Measurements from ENCODE around the gene IGDCC3.

IGDCC3 gene

GRCh38 chr15:65343374-65343981, 34.3 kb downstream of the IGDCC3 start:
- no peak for DNase-seq (ENCODE audit: low spot score)

DNA sequence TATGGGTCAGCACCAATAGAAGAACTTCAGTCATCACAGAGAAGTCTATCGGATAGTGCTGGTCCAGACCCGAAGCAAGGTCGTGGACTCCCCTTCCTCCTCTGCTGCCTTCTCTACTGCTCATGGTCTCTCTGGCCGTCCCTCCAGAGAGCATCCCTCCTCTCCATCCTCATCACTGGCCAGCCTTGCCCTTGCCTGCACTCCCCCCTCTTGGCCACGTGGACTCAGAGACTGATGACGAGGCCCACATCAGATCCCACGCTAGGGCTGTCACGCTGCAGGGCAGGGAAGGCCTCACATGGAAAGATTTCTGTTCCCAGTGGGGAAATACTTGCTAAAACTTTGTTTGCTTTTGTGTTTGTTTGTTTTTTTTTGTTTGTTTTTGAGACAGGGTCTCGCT, 35.3 kb downstream of the IGDCC3 start:
- DNase-seq (ENCODE audit: low spot score): no peak

- DNase-seq (ENCODE audit: low spot score): no peak
Observed at GRCh38 chr15:65339920-65340319, 37.9 kb downstream of the IGDCC3 start.

GRCh38 chr15:65339416-65339815, 38.4 kb downstream of the IGDCC3 start:
- DNase-seq (ENCODE audit: low spot score): no peak

GRCh38 chr15:65338823-65339222, 39.0 kb downstream of the IGDCC3 start:
- DNase-seq (ENCODE audit: low spot score): no peak

- DNase-seq (ENCODE audit: low spot score): no peak
Observed at GRCh38 chr15:65338366-65338765, 39.4 kb downstream of the IGDCC3 start.

GRCh38 chr15:65337436-65338070, 40.2 kb downstream of the IGDCC3 start:
- DNase-seq (ENCODE audit: low spot score): no peak

DNA sequence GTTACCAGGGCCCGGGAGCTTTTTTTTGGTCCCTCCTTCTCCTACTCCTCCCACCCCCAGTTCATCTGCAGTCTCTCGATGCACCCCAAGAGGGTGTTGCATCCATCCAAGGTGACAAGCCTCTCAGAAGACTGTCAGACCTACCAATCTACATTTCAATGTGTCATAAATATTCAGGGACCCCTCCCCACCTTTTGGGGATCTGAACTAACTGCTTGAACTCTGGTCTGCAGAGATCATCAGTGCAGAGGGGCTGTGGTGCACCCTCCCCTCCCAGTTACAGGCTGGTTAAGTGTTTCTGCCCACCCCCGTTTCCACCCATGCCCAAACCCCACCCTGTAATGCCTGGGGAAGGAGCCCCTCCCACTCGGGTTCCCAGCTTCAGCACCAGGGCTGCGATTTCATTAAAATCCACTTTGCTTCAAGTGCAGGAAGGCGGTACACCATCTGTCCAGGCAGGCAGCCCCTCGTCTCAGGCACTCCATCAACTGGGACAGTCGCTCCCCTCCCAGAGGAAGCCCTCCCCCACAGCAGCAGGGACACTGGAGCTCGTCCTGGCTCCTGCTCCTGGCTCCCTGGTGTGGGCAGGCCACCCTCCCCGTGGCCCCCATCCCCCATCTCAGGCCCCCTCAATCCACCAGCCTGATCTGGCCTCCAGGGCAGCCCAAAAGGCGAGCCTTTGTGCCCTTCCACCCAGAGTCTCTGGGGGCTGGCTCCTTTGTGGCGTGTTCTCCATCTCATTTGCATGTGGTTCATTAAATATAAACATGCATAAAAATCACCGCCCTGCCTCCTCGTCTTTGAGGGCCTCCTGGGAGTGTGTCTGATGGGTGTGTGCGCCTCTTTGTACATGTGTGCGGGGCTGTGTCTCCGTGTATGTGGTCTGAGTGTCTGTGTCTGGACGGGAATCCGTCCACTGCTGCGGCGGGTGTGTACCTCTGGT, 41.0 kb downstream of the IGDCC3 start:
- DNase-seq (ENCODE audit: low spot score): peak; percentile 73

DNA sequence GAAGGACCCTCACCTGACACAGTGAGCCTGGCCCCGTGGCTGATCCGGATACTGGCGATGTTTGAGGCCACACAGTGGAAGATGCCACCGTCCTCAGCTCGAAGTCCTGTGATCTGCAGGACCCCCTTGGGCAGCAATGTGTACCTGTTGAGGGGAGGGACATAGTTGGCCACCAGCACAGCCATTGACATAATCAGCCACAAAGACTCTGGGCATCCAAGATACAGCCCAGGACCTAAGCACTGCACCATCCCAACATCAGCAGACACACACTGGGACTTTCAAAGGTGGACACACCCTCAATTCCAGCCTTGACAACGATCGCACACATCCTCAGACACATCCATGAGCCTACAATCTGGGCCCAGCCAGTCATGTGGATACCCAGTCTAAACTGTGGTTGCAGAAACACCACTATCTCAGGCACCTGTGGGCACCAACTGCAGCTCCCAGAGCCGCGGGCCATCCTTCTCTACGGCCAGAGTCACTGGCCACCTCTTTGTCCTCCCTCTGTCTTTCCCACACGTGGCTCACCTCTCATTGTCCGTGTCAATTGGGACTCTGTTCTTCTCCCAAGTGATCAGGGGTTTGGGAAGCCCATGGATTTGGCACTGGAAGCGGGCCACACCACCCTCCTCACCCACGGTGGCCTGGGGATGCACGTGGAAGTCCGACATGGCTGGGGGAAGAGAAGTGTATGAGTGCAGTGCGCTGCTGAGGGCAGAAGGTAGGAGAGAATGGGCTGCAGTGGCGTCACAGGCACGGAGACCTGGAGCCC, 42.3 kb downstream of the IGDCC3 start:
- no peak for DNase-seq (ENCODE audit: low spot score)

GRCh38 chr15:65334586-65335231, 43.1 kb downstream of the IGDCC3 start:
- no peak for DNase-seq (ENCODE audit: low spot score)

GRCh38 chr15:65333856-65334255, 43.9 kb downstream of the IGDCC3 start:
- no peak for DNase-seq (ENCODE audit: low spot score)

- no peak for DNase-seq (ENCODE audit: low spot score)
Observed at GRCh38 chr15:65333148-65333820, 44.5 kb downstream of the IGDCC3 start.

DNA sequence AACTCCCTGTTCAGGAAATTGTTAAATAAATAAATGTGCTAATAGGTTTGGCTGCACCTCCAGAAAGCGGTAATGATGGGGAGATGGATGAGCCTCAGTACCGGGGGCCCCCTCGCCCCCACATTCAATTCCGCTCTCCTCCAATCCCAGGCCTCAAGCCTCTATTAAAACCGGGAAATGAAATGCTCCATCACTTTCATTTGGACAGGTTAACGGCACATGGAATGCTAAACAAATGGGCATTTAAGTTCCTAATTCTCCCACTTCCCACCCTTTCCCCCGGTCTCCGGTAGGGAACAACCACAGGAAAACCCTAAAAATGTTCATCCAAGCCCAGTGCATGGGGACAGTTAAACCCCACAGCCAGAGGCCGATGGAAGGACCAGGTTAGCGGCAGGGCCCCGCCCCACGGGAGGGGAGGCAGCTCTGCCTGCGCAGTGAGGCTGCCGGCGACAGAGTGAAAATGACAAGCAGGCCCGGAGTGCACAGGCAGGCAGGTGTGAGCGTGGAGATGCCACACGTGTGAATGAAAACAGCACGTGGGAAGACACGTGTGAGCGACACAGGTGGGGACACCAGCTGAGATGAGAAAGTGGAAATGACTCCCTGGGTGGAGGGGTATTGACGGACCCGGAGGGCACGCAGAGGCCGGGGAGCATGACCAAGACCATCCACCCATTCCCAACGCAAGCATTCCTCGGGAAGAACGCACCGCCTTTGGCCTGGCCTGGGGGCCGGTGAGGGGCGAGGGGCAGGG, 45.2 kb downstream of the IGDCC3 start:
- no peak for DNase-seq (ENCODE audit: low spot score)

- DNase-seq (ENCODE audit: low spot score): no peak
Observed at GRCh38 chr15:65331811-65332210, 46.0 kb downstream of the IGDCC3 start.

DNA sequence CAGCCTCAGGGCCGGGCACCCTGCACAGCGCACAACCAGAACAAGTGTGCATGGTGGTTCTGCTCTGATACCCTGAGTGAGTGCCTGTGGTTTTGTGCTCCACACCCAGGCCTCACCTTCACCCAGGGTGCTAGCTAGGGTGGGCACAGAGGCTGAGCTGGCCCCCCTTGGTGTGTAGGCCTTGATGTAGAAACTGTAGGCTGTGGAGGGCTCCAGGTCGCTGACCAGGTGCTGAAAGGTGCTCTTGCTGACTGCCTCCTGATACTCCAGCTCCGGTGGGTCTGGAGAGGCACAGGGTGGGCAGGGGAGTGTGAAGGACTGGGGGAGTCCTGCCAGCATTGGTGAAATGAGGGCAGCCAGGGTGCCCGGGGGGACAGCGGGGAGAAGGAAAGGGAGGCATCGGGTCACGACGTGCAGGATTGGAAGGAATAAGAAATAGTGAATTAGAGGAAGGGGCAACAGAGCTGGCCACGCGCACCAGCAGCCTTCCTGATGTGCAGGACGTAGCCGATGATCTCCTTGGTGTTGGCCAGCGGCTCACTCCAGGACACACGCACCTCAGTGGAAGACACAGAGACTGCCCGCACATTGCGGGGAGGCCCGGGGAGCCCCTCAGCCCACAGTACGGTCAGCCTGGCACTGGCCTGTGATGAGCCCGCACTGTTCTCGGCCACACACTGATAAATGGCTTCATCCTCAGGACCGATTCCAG, 46.7 kb downstream of the IGDCC3 start:
- no peak for DNase-seq (ENCODE audit: low spot score)

- DNase-seq (ENCODE audit: low spot score): no peak
Observed at GRCh38 chr15:65329984-65330735, 47.6 kb downstream of the IGDCC3 start.

DNA sequence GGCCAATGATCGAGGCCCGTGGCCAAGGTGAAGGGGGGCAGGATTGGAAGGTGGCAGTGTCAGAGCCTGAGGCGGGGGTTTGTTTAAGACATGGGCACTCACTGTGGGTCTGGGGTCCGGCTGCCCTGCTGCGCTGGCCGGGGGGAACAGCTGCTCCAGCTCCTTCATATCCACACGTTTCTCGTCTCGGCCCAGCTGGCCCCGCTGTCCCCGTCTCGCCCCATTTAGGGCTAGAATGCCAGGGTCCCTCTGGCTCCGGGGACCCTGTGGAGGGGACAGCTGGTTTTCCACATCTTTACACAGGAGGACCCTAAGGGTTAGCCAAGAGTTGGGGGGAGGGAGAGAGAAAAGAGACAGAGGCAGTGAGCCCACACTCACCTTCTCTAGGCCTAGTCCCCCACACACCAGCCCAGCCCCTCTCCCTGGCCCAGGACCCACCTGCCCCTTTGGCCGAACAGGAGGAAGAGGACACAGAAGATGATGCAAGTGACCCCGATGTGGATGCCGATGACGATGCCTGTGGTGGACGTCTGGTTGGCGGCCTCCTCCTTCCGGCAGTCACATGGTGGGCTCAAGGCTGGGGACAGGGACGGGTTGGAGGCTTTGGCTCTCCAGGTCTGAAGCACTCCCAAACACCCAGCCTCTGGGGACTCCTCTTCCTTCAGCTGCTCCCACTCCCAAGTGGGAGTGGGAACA, 48.4 kb downstream of the IGDCC3 start:
- no peak for DNase-seq (ENCODE audit: low spot score)
